Measurements from ENCODE around the gene STAT4.

The STAT4 gene, protein sequence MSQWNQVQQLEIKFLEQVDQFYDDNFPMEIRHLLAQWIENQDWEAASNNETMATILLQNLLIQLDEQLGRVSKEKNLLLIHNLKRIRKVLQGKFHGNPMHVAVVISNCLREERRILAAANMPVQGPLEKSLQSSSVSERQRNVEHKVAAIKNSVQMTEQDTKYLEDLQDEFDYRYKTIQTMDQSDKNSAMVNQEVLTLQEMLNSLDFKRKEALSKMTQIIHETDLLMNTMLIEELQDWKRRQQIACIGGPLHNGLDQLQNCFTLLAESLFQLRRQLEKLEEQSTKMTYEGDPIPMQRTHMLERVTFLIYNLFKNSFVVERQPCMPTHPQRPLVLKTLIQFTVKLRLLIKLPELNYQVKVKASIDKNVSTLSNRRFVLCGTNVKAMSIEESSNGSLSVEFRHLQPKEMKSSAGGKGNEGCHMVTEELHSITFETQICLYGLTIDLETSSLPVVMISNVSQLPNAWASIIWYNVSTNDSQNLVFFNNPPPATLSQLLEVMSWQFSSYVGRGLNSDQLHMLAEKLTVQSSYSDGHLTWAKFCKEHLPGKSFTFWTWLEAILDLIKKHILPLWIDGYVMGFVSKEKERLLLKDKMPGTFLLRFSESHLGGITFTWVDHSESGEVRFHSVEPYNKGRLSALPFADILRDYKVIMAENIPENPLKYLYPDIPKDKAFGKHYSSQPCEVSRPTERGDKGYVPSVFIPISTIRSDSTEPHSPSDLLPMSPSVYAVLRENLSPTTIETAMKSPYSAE

DNA sequence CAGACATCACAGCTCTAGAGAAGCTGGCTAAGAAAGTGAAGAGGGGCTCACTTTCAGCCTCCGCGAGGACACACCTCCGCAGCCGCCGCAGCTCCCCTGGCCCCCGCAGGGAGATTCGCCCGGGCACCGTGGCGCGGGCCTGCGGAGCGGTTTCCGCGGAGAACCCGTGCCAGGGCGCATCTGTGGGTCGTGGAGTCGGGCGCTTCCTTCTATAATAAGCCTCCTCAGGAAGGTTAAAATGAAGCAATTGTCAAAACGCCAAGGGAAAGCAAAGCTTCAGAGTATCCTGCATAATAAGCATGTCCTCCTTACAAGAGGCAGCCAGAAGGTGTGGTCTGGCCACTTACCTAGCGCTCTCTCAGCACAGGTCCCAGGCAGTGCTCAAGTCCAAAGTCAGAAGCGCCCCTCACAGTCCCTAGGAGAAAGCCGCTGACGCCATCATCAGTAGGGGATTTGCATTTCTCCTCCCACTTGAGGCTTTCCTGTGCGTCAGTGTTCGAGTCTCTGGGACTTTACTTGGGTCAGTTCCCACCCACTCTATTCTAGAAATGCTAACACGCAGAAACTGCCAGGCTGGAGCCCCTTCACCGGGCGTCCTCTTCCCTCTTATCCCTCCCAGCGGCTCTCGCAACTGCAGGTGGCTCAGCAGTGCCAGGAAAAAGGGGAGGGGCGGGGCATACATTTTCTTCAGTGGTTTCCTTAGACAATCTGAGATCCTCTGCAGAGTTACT is at the start of gene STAT4:
STAT4 (minus strand) TSS at position 395 of the 731 bp plus-strand sequence. CDS start 2,791 bp downstream, outside the sequence.
- Histone ChIP-seq H3K36me3 (ENCODE audit: control insufficient read depth, insufficient read depth, low read length) (no peaks in the 10 kb centered on the region), H3K4me3 (replicated peaks; ENCODE audit: low read depth, low read length) (peak within 1 kb of the TSS; percentile 68), H3K27me3 (replicated peaks; ENCODE audit: control insufficient read depth, insufficient read depth, low read length) (no peaks in the 10 kb centered on the region)
- TF ChIP-seq, protein P1, sequence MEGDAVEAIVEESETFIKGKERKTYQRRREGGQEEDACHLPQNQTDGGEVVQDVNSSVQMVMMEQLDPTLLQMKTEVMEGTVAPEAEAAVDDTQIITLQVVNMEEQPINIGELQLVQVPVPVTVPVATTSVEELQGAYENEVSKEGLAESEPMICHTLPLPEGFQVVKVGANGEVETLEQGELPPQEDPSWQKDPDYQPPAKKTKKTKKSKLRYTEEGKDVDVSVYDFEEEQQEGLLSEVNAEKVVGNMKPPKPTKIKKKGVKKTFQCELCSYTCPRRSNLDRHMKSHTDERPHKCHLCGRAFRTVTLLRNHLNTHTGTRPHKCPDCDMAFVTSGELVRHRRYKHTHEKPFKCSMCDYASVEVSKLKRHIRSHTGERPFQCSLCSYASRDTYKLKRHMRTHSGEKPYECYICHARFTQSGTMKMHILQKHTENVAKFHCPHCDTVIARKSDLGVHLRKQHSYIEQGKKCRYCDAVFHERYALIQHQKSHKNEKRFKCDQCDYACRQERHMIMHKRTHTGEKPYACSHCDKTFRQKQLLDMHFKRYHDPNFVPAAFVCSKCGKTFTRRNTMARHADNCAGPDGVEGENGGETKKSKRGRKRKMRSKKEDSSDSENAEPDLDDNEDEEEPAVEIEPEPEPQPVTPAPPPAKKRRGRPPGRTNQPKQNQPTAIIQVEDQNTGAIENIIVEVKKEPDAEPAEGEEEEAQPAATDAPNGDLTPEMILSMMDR (IDR thresholded peaks at IDR 0.05; ENCODE audit: insufficient read depth, low read length, poor library complexity, severe bottlenecking): no peak
- peak; percentile 64 for DNase-seq (ENCODE audit: extremely low read depth, insufficient read length)

DNA sequence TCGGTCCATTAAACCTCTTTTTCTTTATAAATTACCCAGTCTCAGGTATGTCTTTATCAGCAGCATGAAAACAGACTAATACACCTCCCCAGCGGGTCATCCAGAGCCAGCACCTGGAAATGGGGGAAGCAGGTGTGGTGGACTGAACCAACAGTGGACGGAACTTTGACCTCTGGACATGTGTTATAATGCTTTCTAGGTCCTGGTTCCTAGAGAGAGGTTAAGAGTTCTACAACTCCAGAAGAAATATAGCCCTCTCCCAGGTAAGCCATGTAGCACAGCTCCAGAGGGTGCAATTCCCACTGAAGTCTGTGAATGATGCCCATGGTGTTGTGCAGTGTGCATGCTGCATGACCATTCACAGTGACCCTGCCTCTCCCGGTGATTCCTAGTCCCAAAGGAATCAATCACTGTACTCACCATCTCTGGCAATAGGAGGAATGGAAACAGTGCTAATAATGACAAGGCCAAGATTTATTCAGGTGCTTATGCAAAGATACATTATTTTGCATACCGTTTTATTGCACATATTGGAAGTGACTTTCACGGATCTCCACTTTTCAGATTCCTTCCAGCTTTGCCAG is 49.2 kb upstream of the STAT4 start:
- DNase-seq (ENCODE audit: extremely low read depth, insufficient read length): no peak
- Histone ChIP-seq H3K27me3 (replicated peaks; ENCODE audit: control insufficient read depth, insufficient read depth, low read length) (no peaks in the 10 kb centered on the region), H3K36me3 (ENCODE audit: control insufficient read depth, insufficient read depth, low read length) (no peaks in the 10 kb centered on the region), H3K4me3 (replicated peaks; ENCODE audit: low read depth, low read length) (no peak overlapping the region)
- TF ChIP-seq, protein P1 (IDR thresholded peaks at IDR 0.05; ENCODE audit: insufficient read depth, low read length, poor library complexity, severe bottlenecking): no peak

DNA sequence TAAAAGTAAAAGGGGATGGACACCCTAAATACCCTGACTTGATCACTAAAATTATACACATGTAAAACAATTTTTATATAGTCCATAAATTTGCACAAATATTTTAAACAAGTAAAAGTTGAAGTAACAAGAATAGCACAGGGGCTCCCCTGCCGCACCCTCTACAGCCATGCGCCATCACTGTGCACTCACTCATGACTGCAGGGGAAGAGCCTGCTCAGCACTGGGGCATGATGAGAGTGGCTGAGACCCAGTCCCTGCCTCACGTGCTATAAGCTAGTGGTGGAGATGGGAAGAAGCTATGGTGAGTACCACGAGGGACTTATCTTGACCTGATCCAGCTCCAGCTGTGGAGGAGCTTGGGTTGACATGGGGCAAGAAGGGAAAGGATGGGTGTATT is 47.5 kb upstream of the STAT4 start:
- Histone ChIP-seq H3K27me3 (replicated peaks; ENCODE audit: control insufficient read depth, insufficient read depth, low read length) (no peaks in the 10 kb centered on the region), H3K36me3 (ENCODE audit: control insufficient read depth, insufficient read depth, low read length) (no peaks in the 10 kb centered on the region), H3K4me3 (replicated peaks; ENCODE audit: low read depth, low read length) (no peak overlapping the region)
- no peak for DNase-seq (ENCODE audit: extremely low read depth, insufficient read length)
- TF ChIP-seq, protein P1 (IDR thresholded peaks at IDR 0.05; ENCODE audit: insufficient read depth, low read length, poor library complexity, severe bottlenecking): no peak

DNA sequence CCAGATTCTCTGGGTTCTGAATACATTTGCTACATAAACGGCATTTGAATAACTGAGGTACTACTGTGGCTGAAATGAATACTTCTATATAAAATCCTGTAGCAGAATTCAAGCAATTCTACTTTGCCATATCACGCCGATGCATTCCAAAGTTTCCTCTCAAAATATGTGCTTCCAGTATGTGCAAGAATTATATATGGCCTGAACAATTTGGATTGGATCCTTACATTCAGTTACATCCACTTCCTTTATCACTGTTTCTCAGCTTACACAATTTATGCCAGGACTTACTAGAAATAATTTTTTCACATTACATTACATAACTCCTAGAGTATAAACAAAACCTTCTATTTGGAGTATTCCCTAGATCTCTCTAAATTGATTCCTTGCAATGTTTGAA is 46.3 kb upstream of the STAT4 start:
- Histone ChIP-seq H3K4me3 (replicated peaks; ENCODE audit: low read depth, low read length) (no peak overlapping the region), H3K27me3 (replicated peaks; ENCODE audit: control insufficient read depth, insufficient read depth, low read length) (no peaks in the 10 kb centered on the region), H3K36me3 (ENCODE audit: control insufficient read depth, insufficient read depth, low read length) (no peaks in the 10 kb centered on the region)
- no peak for DNase-seq (ENCODE audit: extremely low read depth, insufficient read length)
- TF ChIP-seq, protein P1 (IDR thresholded peaks at IDR 0.05; ENCODE audit: insufficient read depth, low read length, poor library complexity, severe bottlenecking): no peak

DNA sequence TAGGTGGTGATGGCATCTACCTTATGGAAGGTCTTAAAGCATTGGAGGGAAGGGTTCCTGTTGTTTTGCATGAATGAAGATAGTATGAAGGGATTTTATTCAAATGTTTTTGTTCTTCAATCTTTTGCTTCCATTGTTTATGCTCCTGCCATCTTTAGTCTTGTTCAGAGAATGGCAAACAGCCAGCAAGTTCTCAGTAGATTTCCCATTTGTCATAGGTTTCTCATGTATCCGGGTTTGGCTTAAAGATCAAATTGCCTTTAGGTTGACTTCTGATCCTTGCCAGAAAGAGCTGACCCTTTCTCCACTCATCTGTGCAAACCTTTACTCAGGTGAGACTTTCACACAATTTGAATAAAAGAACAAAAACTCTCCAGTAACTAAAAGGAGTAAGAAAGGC is 44.2 kb upstream of the STAT4 start:
- Histone ChIP-seq H3K36me3 (ENCODE audit: control insufficient read depth, insufficient read depth, low read length) (no peaks in the 10 kb centered on the region), H3K4me3 (replicated peaks; ENCODE audit: low read depth, low read length) (no peak overlapping the region), H3K27me3 (replicated peaks; ENCODE audit: control insufficient read depth, insufficient read depth, low read length) (no peaks in the 10 kb centered on the region)
- no peak for DNase-seq (ENCODE audit: extremely low read depth, insufficient read length)
- TF ChIP-seq, protein P1 (IDR thresholded peaks at IDR 0.05; ENCODE audit: insufficient read depth, low read length, poor library complexity, severe bottlenecking): no peak

Data from GM06990 (cell line).